ENCODE measurements around the gene GDPD3.
"Not testable (repeated sequence)": the region's sequence is repeated elsewhere in the genome, so short reads cannot be mapped to it uniquely, and the experiment has no call there.

GDPD3 gene

DNA sequence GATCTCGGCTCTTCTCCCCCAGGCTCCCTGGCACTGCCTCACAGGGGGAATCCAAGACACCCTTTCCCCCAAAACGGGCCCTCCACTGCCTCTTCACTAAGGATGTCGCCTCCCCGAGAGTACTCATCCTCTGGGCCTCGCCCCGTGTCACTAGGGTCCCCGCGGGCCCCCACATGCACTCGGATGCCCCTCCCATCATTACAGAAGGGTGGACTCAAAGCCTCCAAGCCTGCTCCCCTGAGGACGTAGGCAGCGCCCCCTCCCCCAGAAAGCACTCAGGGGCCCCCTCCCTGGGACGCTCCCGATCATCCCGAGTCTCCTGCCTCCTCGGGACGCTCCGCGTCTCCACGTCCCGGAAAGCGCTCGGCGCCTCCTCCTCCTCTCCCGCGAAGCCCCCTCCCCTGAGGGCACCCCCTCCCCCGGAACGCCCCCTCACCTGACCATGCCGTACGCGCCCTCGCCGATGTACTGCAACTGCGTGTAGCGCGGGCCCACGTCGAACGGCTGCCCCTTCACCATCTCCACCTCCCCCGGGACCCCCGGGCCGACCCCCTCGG is 9.3 kb upstream of the GDPD3 start:
- DNase-seq = no peak

- DNase-seq = no peak
Observed at GRCh38 chr16:30121741-30122571, 8.6 kb upstream of the GDPD3 start.

DNA sequence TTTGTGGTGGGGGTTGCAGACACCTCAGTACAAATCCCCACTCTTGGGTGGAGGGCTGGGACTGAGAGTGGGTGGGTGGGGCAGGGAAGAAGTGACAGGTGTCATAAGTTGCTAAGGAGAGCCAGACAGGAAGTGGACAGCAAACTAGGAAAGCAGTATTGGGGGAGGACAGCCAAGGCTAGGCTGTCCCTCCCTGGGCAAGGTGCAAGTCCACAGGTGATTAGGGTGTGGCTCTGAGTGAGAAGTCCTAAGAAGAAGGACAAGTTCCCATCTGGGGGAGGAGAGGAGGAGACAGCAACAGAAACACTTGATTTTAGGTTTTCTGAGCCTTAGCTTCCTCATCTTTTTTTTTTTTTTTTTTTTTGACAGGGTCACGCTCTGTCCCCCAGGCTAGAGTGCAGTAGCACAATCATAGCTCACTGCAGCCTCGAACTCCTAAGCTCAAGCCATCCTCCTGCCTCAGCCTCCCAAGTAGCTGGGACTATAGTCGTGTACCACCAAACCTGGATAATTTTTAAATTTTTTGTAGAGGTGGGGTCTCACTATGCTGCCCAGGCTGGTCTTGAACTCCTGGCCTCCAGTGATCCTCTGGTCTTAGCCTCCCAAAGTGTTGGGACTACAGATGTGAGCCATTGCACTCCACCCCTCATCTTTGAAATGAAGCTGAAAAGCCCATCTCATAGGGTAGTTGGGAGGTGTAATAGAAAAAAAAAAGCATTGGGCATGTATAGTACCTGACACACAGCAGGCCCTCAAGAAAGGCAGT is 7.2 kb upstream of the GDPD3 start:
- DNase-seq = no peak

GRCh38 chr16:30119428-30119827 is 6.1 kb upstream of the GDPD3 start:
- DNase-seq = no peak

DNA sequence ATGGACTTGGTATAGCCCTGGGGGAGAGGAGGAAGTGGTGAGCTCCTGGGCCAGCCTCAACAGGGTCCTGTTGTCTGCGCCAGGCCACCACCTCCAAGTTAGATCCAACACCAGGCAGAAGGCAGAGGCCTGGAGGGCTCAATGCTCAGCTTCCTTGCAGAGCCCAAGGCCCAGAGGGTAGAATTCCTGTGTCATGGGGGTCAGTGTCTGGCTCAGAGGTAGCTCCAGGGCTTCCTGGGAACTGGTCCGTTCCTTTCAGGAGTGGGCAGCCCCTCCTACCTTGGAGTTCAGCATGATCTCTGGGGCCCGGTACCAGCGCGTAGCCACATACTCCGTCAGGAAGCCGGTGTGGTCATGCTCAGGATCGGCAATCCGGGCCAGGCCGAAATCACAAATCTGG is 4.4 kb upstream of the GDPD3 start:
- no peak for DNase-seq

GRCh38 chr16:30116291-30117207 is 3.2 kb upstream of the GDPD3 start:
- no peak for DNase-seq

GRCh38 chr16:30115238-30115637 is 1.9 kb upstream of the GDPD3 start:
- DNase-seq = peak; percentile 68

DNA sequence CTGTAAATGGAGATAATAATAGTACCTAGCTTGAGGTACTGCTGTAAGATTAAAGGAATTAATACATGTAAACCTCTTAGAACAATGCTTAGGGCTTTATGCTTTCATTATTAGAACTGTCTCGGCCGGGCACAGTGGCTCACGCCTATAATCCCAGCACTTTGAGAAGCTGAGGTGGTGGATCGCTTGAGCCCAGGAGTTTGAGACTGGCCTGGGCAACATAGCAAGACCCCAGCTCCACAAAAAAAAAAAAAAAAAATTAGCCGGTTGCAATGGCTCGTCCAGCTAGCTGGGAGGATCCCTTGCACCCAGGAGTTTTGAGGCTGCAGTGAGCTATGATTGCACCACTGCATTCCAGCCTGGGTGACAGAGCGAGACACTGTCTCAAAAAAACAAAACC is 1.5 kb upstream of the GDPD3 start:
- DNase-seq = not testable (repeated sequence)

GRCh38 chr16:30114411-30114810 is 1.1 kb upstream of the GDPD3 start:
- no peak for DNase-seq

DNA sequence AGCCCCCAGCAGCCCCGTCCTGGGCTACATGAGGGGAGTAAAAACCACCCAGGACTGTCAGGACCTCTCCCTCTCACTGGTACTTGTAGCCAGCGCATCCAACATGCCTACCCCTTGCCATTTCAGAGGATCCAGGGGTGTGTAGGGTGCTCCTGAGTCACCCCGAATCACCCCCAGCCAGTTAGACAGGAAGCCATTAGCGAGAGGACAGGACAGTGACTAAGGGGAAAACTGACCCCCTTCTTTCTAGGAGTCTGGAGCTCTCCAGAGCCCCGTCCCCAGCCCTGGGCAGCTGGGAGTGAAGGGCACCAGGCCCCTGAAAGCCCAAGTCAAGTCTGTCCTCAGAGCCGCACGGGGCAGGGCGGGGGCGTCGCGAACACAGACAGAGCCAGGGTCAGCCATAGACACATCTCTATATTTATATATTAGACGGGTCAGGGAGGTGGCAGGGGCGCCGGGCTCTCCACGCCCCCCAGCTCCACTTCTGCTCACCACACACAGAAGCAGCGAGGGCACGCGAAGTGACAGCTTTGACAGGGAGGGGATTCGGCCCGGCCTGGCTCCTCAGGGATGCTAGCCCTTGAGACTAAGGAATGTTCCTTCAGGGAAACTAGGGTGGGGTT is 485 bp upstream of the GDPD3 start:
- DNase-seq = no peak

DNA sequence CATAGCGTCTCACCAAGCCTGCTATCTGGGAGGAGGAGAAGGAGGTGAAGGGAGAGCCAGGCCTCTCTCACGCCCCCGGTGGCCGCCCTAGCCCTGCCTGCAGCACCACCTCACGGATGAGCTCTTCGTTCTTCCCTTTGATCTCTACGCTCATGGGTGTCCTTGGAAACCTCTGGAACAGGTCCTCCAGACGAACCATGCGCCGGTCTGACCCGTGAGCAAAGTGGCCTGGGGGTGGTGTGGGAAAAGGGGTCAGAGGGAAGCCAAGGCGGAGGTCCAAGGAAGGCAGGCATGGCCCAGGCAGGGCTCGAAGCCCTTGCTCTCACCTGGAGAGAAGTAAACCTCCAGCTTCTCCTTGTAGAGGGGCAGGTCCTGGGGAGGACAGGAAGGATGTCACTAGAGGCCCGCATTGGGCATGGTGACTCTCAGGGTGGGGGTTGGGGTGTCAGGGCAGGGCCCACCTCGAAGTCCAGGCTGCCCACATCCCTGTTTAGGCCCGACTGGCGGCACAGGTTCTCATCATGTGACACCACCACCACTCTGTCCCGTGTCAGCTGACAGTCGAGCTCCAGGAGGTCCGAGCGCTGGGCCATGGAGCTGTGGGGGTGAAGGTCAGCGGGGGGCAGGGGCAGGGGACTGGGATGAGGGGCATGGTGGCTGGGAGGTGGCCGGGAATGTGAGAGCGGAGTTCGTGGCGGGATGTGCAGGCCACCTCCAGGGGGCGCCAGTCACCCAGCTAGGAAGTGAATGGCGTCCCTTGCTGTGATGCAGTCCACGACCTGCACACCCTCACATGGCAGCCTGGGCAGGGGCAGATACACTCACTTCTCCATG is 923 bp downstream of the GDPD3 start:
- DNase-seq = no peak

- DNase-seq = no peak
Observed at GRCh38 chr16:30110661-30111060, 2.7 kb downstream of the GDPD3 start.

DNA sequence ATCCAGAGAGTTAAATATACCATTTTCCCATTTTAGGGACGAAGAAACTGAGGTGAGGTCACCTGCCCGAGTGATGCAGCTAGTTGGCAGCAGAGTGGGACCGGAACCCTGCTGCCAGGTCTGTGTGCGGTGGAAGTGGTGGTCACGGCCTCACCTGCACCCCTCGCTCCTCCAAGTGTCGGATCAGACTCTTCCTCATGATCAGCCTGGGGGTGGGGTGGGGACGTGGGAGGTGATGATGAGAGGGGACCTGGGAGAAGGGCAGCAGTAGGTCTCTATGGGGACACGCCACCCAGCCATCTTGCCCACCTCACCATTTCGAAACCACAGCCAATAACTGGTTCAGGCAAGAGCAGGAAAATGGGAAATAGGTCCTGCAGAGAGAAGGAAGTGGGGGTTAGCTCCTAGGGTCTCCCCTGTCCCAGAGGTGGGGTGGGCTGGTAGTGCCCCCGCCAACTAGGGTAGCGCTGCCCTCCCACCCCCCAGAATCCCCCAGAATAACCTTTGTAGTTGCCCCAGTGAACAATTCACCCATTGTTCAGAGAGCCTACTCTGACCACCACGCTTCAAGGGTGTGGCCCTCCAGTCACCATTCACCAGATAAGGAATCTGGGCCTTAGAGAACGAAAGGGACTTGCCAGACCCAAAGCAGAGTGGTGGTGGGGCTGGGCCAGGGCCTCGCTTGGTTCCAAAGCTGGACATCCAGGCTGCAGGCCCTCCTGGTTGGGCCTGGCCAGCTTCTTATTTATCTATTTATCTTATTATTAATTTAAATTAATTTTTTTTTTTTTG is 5.1 kb downstream of the GDPD3 start:
- no peak for DNase-seq

DNA sequence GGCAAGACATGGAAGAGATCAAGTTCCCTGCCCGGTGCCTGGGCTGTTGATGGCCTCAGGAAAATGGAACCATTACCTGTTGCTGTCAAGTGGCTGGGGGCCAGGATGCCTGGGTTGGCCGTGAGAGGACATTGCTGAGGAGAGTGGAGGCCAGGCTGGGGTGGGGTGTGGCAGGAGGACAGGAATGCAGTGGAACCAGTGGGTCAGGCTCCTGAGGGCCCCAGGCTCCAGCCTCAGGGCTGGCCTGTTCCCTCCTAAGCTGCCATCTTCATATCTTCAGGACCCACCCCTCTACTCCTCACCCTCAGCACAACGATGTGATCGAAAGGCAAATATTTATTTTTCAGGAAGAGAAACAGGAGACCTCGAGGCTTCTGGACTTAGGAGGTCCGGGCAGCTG is 8.8 kb downstream of the GDPD3 start:
- DNase-seq = no peak

DNA sequence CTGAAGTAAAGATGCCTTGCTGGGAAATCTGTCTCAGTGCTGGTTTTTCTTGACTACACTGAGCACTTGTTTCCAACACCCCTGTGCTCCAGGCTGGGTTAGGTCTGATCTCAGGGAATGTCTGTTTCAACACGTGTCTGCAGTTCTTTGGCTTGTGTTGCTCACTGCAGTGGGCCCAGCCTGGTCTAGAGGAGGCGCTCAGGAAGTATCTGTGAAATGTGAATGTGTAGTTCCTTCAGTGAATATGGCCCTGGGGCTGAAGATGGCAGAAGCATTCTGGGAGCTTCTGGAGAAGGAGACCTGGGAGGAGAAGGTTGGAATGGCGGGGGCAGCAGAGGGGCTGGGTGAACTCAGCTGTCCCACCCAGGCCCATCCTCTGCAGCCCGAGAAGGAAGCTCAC is 9.2 kb downstream of the GDPD3 start:
- DNase-seq = no peak

DNA sequence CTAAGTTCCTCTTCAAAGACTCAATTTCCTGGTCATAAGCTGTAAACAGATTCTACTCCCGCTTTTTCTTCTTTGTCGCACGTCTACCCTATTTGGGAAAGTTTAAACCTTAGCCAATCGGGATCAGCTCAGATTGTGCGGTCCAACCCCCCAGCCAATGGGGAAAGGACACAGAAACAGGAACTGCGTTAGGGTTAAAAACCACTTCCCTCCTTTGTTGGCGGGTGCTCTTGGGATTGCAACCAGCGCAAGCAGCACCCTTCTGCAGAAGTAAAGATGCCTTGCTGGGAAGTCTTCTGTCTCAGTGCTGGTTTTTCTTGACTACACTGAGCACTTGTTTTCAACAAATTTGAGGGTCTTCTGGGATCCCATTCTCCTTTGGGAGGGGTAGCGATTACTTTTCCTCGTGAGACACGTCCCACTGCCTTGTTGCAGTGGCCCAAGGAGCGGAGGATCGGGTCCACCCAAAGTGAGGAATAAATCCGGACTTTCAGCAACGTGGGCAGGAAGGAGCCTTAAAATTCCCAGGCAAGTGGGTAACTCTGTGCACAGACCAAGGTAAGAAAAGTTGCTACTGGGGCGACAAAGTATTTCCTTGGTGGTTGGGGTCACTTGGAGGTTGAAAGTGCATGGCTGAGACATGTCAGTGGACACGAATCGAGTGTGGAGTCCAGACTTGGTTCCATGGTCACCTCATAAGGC is 16.3 kb downstream of the GDPD3 start:
- no peak for DNase-seq

DNA sequence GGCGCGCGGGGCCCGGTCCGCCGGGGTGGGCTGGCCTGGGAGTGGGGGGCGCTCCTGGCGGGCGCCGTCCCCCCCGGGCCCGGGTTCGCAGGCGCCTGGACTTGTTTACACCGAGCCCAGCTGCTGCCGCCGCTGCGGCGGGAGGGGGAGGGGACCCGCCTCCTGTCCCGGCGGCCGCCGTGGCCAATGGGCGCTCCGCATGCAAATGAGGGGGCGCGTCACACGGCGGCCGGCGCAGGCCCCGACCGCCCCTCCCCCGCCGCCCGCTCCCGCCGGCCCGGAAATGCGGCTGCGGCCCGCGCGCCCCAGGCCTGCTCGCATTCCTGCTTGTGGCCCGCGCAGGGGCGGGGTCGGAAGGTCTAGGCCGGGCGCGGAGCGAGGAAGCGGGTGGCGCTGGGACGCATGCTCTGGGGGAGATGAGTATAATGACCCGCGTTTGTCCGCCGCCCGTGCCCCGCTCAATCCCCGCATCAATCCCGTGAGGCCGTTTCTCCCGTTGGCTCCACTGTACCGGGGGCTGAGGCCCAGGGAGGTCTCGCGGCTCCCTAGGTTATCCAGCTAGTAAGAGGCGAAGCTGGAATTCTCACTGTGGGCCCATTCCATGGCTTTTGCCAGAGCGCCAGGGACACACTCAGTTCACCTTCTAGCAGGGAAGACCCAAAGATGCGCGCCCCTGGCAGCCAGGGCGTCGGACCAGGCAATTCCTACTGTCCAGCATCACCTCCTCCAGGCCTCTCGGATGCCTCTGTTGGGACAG is 17.1 kb downstream of the GDPD3 start, which contains the start of gene YPEL3:
Gene YPEL3, minus strand, starts transcription at position 109 of the 757 bp plus-strand sequence. CDS start 731 bp downstream, outside the sequence.
- peak; percentile 92 for DNase-seq

DNA sequence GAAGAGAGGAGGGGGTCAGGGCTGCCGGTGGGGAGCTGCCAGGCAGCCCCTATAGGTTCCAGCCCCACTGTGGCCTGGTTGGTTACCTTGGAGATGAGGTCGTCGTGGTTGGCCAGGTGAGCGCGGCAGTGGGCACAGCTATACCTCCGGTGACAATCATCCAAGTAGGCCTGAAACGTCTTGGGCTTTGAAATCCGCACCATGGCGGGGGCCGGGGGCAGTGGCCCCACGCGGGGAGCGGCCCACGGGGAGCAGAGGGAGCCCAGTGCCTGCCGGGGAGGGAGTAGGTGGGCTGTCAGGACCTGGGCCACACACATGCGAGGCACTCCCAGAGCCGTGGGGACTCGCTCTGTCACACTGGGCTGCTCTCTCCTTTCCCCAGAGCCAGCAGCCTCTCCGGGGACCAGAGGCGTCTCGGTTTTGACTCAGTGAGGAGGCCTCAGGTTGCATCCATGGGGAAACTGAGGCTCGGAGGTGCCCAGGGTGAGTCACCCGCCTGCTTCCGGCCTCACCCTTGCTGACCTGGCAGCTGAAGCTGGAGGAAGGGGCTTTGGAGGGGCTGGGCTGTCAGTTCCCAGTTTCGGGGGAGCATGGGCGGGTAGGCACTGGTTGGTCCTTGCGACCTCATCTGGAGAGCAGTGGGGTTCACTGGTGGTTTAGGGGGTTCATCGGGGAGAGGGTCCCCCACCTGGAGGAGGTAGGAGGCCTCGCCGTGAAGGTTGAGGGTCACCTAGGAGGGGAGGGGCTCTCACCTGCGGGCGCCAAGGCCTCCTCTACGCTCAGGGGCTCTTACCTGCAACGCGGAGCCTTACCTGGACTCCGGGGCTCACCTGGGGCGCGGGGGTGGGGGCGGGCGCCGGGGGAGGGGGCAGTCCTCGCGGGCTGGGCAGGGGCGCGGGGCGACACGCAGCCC is 17.9 kb downstream of the GDPD3 start:
- no peak for DNase-seq

Measured in NCI-H510A (cell line).